Nephron progenitor cell (in vitro differentiated cells): ENCODE measurements around the gene MACC1.

Source experiments
- DNase-seq: peaks from one replicate; pipeline ENCODE4 v3.0.0; 2021
- H3K27ac Mint-ChIP-seq: 2 replicates; pipeline ENCODE4 v1.8.0; 2021; ENCODE audit warnings: mild to moderate bottlenecking, moderate library complexity, mixed read lengths
- H3K27me3 Mint-ChIP-seq: 2 replicates; pipeline ENCODE4 v1.8.0; 2021; ENCODE audit warnings: mild to moderate bottlenecking, low read depth, mixed read lengths; ENCODE audit not compliant: poor library complexity
- H3K36me3 Mint-ChIP-seq: 2 replicates; pipeline ENCODE4 v1.8.0; 2021; ENCODE audit warnings: low read depth, mixed read lengths
- H3K4me1 Mint-ChIP-seq: 2 replicates; pipeline ENCODE4 v1.8.0; 2021; ENCODE audit warnings: mixed read lengths
- H3K4me3 Mint-ChIP-seq: 2 replicates; pipeline ENCODE4 v1.8.0; 2021; ENCODE audit warnings: mild to moderate bottlenecking, moderate library complexity, mixed read lengths
- H3K9me3 Mint-ChIP-seq: 2 replicates; pipeline ENCODE4 v1.8.0; 2021; ENCODE audit warnings: mild to moderate bottlenecking, moderate library complexity, mixed read lengths
- CTCF ChIP-seq: fragments of 200-600 bp; sonication (generic); IDR thresholded peaks from 2 replicates; pipeline ENCODE4 v1.5.0; 2021; ENCODE audit warnings: antibody characterized with exemption

MACC1 gene

DNA sequence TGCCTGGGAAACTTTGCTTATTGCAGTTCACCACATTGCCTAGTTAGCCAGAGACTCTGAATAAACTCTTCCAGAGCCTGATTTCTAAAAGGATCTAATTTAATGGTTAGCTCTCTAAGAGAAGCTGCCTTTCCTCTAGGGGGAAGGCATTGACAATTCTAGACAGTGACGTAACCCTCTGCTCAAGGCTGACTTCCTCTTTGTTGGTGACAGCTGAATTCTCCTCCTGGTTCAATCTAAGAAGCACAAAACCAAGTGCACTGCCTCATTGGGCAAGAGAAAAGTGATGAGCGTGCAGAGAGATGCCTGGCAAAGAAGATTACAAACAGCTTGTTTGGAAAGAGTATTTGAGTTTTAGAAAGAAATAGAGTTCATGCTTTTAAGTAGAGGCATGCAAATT lies 102.7 kb downstream of the MACC1 start:
- H3K4me1 Mint-ChIP-seq: peaks cover 7% of the 10 kb centered on the region
- no peaks in the 10 kb centered on the region for H3K9me3 Mint-ChIP-seq
- no peaks in the 10 kb centered on the region for H3K27me3 Mint-ChIP-seq
- no peak for DNase-seq
- H3K27ac Mint-ChIP-seq: no peak overlapping the region
- H3K36me3 Mint-ChIP-seq: no peaks in the 10 kb centered on the region
- TF ChIP-seq CTCF: no peak
- no peak overlapping the region for H3K4me3 Mint-ChIP-seq

GRCh38 chr7:20113427-20114027 lies 103.7 kb downstream of the MACC1 start:
- Mint-ChIP-seq H3K9me3 (no peaks in the 10 kb centered on the region), H3K4me3 (no peak overlapping the region), H3K27ac (no peak overlapping the region), H3K27me3 (no peaks in the 10 kb centered on the region), H3K36me3 (no peaks in the 10 kb centered on the region), H3K4me1 (peaks cover 7% of the 10 kb centered on the region)
- DNase-seq: no peak
- TF ChIP-seq CTCF: no peak

DNA sequence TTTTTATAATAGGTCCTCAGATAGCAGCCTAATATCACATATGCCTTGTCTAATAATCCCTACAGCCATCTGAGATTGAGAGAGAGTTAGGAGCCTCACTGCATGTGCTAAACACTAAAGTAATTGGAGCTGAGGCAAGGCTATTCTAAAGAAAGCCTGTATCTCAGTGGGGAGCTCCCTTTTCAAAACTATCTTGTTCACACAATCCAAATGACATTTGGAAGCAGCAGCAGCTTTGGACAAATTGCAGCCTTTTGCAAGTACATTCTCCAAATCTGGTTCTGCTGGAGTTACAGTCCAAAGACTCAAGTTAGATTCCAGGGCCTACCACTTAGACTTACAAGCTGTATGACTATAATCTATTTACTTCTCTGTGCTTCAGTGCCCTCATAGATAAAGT lies 104.5 kb downstream of the MACC1 start:
- peaks cover 7% of the 10 kb centered on the region for H3K4me1 Mint-ChIP-seq
- no peaks in the 10 kb centered on the region for H3K9me3 Mint-ChIP-seq
- no peak for DNase-seq
- no peaks in the 10 kb centered on the region for H3K27me3 Mint-ChIP-seq
- no peaks in the 10 kb centered on the region for H3K36me3 Mint-ChIP-seq
- no peak overlapping the region for H3K4me3 Mint-ChIP-seq
- no peak for TF ChIP-seq CTCF
- H3K27ac Mint-ChIP-seq: no peak overlapping the region

DNA sequence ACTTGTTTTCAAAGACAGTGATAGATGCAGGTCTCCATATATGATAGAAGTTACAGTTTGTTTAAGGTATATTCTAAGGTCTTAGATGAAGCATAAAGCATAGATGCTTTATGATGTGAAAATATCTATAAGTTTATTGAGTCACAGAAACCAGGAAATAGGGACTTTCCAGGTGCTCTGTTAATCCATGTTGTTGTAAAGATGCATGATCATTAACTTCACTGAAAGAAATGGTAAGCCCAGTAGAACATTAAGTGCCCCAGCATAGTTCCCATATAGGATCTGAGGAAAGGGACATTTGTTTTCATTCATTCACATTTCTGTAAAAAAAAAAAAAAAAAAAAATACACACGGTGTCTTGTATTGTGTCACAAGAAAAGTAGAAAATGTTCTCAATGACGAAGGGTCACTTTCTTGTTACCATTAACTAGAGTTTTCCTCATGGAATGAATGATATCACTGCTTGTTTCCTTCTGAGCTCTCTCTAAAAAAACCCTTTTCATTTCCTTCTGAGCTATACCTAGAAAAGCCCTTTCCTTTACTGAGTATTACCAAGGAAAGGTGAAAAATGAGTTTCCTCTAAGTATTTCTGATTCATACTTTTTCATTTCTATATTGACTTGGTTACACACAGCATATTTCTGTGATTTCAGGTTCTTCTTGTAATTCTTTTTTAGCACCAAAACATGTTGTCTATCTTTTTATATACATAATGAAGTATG lies 105.2 kb downstream of the MACC1 start:
- Mint-ChIP-seq H3K9me3 (no peaks in the 10 kb centered on the region), H3K4me1 (peaks cover 7% of the 10 kb centered on the region), H3K36me3 (no peaks in the 10 kb centered on the region), H3K4me3 (no peak overlapping the region), H3K27ac (no peak overlapping the region), H3K27me3 (no peaks in the 10 kb centered on the region)
- DNase-seq: no peak
- TF ChIP-seq CTCF: no peak

DNA sequence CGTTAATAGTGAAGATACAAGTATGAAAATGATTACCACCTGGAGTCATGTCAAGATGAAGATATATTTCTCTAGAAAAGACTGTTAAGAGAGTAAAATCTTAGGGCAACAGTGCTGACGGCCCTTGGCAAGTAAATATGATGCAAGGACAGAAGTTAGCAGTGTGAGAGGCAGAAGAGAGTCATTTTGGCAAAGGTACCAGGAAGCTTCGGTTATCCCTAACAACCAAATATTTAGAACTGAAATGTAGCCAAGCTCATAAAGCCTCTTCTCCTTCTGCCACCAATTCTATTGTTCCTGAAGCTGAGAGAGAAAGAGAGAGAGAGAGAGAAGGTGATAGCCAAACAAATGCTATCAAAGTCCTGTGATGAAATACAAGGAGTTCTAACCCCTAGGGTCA lies 109.6 kb downstream of the MACC1 start:
- DNase-seq: no peak
- H3K36me3 Mint-ChIP-seq: no peaks in the 10 kb centered on the region
- no peaks in the 10 kb centered on the region for H3K9me3 Mint-ChIP-seq
- TF ChIP-seq CTCF: no peak
- no peaks in the 10 kb centered on the region for H3K4me1 Mint-ChIP-seq
- no peak overlapping the region for H3K4me3 Mint-ChIP-seq
- no peaks in the 10 kb centered on the region for H3K27me3 Mint-ChIP-seq
- H3K27ac Mint-ChIP-seq: no peak overlapping the region

DNA sequence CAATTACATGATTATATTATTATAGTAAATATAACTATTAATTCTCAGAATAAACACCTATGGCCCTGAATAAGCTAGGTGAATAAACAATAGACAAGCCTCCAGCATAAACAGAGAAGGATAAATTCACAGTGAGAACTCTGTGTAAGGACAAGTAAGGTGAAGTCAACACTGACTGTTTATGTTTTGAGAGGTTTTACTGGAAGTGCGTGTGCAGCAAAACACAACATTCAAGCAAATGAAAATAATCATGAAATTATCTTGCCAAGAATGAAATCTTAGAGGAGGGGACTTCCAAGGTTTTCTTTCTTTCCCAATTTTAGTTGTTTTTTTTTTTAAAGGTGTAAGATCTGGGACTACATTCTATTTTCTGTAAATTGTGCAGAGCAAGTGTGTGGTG lies 112.5 kb downstream of the MACC1 start:
- H3K4me3 Mint-ChIP-seq: no peak overlapping the region
- no peak overlapping the region for H3K27ac Mint-ChIP-seq
- TF ChIP-seq CTCF: no peak
- no peaks in the 10 kb centered on the region for H3K36me3 Mint-ChIP-seq
- no peaks in the 10 kb centered on the region for H3K4me1 Mint-ChIP-seq
- DNase-seq: no peak
- no peaks in the 10 kb centered on the region for H3K9me3 Mint-ChIP-seq
- H3K27me3 Mint-ChIP-seq: no peaks in the 10 kb centered on the region
